Measurements from ENCODE around the gene AHRR. TPM values are rescaled to one million over a fixed set of nuclear protein-coding genes. Genes with fewer than 3 reads are reported as not detected.
A peak's percentile ranks its signal among the peaks of the same experiment; 100 is the strongest.

The AHRR gene
- total and polyA plus RNA-seq, 9 of the 15 experiments (the other 6 are each of a cell fraction or from before 2014, with no cell fraction given), result 0.06 to 1.6 (median 0.75) TPM; not detected in 1

DNA sequence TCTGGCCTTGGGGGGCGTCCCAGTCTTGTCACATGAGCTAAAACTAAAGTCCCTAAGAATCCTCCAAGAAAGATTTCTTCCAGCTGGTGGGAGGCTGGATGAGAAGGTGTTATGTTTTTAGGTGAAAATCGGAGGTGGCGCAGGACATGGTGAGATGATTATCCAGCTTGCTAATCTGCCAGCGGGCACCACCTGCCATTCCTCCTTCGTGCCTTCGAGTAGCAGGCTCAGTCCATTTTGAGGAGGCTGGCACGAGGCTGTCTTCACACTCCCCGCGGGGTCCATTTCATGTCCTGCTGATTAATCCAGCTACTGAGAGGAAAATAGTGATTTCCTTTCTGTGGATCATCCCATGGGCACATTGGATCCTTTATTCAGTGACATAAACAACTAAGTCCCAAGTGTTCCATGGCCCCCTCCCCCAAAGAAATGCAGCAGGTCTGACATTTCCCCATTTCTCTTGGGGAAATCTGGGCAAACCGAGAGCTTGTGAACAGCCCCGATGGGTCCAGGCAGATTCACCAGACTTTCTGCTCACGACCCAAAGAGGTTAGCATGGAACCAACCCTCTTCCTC is 83.2 kb downstream of the AHRR start:
- no peaks in the 10 kb centered on the region for H3K79me2 ChIP-seq (ENCODE audit: control insufficient read depth, insufficient read depth, low read length)
- peaks cover 74 to 79% of the 10 kb centered on the region in 2 experiments for H3K27me3 ChIP-seq (ENCODE audit: control insufficient read depth in 2 of 2, insufficient read depth in 2 of 2, low read length in 2 of 2)
- no peaks in the 10 kb centered on the region for H3K9me1 ChIP-seq (ENCODE audit: control insufficient read depth, insufficient read depth, low read length)
- DNase-seq (ENCODE audit: extremely low read depth in 1 of 4, low spot score in 3 of 4), result no peak
- in situ Hi-C loops (cut with MboI) (no loop called here), intact Hi-C loops (cut with micrococcal nuclease) (no loop called here)
- no peak overlapping the region for H3K9ac ChIP-seq (ENCODE audit: insufficient read depth in 1 of 2, low read depth in 2 of 2, low read length in 2 of 2)
- no peak for TF ChIP-seq PATZ1 (CRISPR knock-in tag; IDR thresholded peaks at IDR 0.05; ENCODE audit: borderline replicate concordance)
- TF ChIP-seq, protein P1, sequence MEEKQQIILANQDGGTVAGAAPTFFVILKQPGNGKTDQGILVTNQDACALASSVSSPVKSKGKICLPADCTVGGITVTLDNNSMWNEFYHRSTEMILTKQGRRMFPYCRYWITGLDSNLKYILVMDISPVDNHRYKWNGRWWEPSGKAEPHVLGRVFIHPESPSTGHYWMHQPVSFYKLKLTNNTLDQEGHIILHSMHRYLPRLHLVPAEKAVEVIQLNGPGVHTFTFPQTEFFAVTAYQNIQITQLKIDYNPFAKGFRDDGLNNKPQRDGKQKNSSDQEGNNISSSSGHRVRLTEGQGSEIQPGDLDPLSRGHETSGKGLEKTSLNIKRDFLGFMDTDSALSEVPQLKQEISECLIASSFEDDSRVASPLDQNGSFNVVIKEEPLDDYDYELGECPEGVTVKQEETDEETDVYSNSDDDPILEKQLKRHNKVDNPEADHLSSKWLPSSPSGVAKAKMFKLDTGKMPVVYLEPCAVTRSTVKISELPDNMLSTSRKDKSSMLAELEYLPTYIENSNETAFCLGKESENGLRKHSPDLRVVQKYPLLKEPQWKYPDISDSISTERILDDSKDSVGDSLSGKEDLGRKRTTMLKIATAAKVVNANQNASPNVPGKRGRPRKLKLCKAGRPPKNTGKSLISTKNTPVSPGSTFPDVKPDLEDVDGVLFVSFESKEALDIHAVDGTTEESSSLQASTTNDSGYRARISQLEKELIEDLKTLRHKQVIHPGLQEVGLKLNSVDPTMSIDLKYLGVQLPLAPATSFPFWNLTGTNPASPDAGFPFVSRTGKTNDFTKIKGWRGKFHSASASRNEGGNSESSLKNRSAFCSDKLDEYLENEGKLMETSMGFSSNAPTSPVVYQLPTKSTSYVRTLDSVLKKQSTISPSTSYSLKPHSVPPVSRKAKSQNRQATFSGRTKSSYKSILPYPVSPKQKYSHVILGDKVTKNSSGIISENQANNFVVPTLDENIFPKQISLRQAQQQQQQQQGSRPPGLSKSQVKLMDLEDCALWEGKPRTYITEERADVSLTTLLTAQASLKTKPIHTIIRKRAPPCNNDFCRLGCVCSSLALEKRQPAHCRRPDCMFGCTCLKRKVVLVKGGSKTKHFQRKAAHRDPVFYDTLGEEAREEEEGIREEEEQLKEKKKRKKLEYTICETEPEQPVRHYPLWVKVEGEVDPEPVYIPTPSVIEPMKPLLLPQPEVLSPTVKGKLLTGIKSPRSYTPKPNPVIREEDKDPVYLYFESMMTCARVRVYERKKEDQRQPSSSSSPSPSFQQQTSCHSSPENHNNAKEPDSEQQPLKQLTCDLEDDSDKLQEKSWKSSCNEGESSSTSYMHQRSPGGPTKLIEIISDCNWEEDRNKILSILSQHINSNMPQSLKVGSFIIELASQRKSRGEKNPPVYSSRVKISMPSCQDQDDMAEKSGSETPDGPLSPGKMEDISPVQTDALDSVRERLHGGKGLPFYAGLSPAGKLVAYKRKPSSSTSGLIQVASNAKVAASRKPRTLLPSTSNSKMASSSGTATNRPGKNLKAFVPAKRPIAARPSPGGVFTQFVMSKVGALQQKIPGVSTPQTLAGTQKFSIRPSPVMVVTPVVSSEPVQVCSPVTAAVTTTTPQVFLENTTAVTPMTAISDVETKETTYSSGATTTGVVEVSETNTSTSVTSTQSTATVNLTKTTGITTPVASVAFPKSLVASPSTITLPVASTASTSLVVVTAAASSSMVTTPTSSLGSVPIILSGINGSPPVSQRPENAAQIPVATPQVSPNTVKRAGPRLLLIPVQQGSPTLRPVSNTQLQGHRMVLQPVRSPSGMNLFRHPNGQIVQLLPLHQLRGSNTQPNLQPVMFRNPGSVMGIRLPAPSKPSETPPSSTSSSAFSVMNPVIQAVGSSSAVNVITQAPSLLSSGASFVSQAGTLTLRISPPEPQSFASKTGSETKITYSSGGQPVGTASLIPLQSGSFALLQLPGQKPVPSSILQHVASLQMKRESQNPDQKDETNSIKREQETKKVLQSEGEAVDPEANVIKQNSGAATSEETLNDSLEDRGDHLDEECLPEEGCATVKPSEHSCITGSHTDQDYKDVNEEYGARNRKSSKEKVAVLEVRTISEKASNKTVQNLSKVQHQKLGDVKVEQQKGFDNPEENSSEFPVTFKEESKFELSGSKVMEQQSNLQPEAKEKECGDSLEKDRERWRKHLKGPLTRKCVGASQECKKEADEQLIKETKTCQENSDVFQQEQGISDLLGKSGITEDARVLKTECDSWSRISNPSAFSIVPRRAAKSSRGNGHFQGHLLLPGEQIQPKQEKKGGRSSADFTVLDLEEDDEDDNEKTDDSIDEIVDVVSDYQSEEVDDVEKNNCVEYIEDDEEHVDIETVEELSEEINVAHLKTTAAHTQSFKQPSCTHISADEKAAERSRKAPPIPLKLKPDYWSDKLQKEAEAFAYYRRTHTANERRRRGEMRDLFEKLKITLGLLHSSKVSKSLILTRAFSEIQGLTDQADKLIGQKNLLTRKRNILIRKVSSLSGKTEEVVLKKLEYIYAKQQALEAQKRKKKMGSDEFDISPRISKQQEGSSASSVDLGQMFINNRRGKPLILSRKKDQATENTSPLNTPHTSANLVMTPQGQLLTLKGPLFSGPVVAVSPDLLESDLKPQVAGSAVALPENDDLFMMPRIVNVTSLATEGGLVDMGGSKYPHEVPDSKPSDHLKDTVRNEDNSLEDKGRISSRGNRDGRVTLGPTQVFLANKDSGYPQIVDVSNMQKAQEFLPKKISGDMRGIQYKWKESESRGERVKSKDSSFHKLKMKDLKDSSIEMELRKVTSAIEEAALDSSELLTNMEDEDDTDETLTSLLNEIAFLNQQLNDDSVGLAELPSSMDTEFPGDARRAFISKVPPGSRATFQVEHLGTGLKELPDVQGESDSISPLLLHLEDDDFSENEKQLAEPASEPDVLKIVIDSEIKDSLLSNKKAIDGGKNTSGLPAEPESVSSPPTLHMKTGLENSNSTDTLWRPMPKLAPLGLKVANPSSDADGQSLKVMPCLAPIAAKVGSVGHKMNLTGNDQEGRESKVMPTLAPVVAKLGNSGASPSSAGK (IDR thresholded peaks at IDR 0.05), result 0 out of 2 replicates have a peak, but pooled peaks have one; percentile 22
- no peak for TF ChIP-seq ZNF512 (tag; IDR thresholded peaks at IDR 0.05)
- H2AFZ ChIP-seq (ENCODE audit: low read depth, low read length), result no peak overlapping the region
- H3K4me1 ChIP-seq (replicated peaks in 1 of 2; ENCODE audit: control insufficient read depth in 2 of 2, insufficient read depth in 2 of 2, low read length in 2 of 2), result peaks cover 0 to 9% of the 10 kb centered on the region in 2 experiments; a peak in 2 of 5 replicates
- FAIRE-seq, result no peak
- ATAC-seq, result no peak
- H3K4me3 ChIP-seq, result no peak overlapping the region
- H3K36me3 ChIP-seq (ENCODE audit: control insufficient read depth, insufficient read depth, low read length), result no peaks in the 10 kb centered on the region
- H3K4me2 ChIP-seq (ENCODE audit: insufficient read depth, low read length), result no peak overlapping the region
- no TSS peak for BruUV-seq (replicated peaks)
- H3K9me3 ChIP-seq (replicated peaks; ENCODE audit: control insufficient read depth, insufficient read depth, low read depth, low read length), result no peaks in the 10 kb centered on the region
- ChIA-PET CTCF (ENCODE audit: low intra/inter-chr PET ratio) (no interaction called here), POLR2A (interaction anchor here (0.9 to 1.7 kb wide), 4 partner anchors 8 to 50 kb away, joined by 3 to 6 read pairs (median 4); no protein-coding TSS in a partner anchor)
- H3K27ac ChIP-seq (ENCODE audit: extremely low read depth, low read depth, low read length), result no peak overlapping the region
- H4K20me1 ChIP-seq (replicated peaks; ENCODE audit: control insufficient read depth, insufficient read depth, low read length), result no peaks in the 10 kb centered on the region; the same call in 1 of the 2 replicates
- WGBS (ENCODE audit: insufficient coverage, low coverage, missing lambda C conversion rate), result 1% methylated on average over 12 of the region's 12 CpGs
